HG02938 (cell line): ENCODE measurements around the gene FBXL17.
"Not testable (repeated sequence)": the region's sequence is repeated elsewhere in the genome, so short reads cannot be mapped to it uniquely, and the experiment has no call there.

Source experiments
- ATAC-seq: cut with Tn5 transposase; IDR thresholded peaks from one replicate; pipeline ENCODE4 v1.9.1; 2021; ENCODE audit warnings: mild to moderate bottlenecking, moderate library complexity; ENCODE audit not compliant: unreplicated experiment

The FBXL17 gene

DNA sequence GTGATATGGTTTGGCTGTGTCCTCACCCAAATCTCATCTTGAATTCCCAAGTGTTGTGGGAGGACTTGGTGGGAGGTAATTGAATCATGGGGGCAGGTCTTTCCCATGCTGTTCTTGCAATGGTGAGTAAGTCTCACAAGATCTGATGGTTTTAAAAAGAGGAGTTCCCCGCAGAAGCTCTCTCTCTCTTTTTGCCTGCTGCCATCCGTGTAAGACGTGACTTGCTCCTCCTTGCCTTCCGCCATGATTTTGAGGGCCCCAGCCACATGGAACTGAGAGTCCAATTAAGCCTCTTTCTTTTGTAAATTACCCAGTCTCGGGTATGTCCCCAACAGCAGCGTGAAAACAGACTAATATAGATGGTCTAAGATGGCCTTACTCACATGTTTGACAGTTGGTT is 210.1 kb downstream of the FBXL17 start:
- no peak for ATAC-seq

DNA sequence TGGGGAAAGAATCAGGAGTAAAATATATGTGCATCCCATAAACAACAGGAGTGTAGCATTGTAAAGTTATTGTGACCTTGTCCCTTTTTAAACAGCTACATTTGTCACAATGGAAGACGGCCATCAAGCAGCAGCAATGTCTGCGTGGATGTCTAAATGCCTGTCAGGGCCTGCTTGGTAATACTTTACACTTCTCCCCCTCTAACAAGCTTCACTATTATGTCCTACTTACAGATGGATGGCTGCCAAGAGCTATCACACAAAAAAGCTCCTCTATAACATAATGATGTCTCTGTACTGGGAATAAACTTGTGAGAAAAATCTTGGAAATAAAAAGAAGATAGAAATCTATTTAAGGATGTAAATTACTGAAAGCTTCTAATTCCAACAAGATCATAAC is 213.0 kb downstream of the FBXL17 start:
- no peak for ATAC-seq

DNA sequence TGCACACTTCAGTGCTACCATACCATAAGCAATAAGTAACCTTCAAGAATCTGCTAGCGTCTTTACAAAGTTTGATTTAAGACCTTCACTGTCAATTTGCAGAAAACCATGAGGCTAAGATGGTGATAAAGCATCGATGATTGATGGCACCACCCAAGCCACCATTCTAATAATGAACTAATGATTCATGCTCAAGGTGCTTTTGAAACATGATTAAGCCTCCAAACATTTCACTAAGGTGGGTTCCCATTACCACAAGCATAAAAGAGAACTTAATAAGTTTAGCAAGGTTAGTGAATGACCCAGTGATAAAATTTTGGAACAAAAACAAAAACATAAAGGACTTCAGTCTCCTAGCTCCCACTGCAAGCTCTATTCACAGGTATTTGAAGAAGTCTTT is 214.7 kb downstream of the FBXL17 start:
- no peak for ATAC-seq

DNA sequence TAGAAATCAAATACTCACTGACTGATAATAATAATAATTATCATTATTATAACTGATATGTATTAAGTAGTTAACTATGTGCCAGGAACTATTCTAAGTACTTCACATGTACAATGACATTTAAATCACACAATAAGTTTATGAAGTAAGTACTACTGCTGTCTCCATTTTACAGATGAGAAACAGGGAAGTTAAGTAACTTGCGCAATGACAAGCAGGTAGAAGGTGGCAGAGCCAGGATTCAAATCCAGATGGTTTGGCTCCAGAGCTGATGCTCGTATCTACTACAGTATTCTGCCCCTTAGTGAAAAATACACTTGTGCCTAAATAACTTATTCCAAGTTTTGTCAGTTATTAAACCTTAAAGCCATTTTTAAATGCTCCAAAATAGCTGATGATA is 217.3 kb downstream of the FBXL17 start:
- no peak for ATAC-seq

DNA sequence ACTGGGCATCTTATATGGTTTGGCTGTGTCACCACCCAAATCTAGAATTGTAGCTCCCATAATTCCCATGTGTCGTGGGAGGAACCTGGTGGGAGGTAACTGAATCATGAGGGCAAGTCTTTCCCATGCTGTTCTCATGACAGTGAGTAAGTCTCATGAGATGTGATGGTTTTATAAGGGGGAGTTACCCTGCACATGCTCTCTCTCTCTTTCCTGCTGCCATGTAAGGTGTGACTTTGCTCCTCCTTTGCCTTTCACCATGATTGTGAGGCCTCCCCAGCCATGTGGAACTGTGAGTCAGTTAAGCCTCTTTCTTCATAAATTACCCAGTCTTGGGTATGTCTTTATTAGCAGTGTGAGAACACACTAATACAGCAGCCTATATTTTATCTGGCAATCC is 229.0 kb downstream of the FBXL17 start:
- not testable (repeated sequence) for ATAC-seq

DNA sequence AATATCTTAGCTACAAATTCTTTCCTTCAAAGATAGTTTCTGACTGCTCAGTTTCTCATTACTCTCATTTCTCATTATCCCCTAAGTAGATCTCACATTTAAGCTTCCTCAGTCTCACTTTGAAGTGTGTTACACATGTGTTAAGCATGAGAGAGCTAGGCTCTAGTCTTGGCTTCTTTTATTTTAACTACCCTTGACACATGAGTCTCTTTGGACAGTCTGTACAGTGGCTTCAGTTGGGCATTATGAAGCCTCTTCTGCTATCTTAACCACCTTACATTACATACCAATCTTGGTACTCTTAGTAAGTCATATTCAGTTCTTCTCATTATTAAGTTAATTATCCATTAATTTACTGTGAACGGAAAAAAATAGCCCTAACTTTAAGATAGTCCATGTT is 232.5 kb downstream of the FBXL17 start:
- no peak for ATAC-seq

DNA sequence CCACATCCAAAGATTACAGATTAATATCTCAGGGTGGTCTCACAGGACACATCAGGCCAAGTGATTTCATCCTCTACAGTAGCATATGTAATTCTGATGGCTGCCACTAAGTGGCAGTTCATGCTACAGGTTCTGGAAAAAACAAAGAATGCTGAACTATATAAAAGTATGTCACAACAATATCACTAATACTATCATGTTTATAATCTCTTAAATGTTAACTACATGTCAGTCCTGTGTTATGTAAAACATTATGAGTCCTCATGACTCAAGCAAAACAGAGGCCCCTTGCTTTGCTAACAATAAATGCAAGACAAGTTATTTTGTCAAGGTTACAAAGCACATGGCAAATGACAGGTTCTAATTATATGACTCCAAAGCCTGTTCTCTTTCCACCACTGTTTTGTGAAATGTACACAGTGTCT is 233.2 kb downstream of the FBXL17 start:
- ATAC-seq: peak; percentile 83

DNA sequence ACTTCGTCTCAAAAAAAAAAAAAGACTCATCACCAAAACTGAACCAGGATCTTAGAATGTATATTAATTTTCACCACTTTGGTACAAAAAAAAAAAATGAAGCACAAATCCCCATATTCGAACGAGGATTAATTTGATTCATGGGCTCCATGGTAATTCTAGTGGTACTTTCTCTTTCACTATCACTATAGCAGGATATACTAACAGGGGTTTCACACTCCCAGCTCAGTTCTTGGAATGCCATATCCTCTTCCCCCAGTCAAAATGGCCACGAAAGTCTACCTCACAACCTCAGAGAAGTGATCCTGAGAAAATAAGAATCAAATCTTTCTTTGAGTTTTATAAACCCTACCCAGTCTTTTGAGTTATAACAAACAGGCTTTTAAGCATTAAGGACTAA is 235.7 kb downstream of the FBXL17 start:
- no peak for ATAC-seq

DNA sequence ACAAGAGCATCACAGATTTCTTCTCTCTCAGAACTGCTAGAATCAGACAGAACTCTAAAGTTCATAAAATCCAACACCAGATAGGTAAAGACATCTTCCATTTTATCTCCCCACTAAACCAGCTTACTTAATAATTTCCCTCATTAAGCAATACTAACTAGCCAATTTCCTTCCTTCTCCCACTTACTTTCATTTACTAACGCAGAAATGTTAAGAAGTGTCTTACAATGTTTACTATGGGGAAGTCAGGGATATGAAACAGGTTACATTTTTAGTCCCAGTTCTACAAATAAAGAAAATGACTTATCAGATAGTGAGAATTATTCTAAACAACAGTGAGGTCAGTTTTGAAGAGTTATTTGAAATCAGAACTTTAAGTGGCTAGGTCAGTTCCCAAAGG is 236.5 kb downstream of the FBXL17 start:
- no peak for ATAC-seq

DNA sequence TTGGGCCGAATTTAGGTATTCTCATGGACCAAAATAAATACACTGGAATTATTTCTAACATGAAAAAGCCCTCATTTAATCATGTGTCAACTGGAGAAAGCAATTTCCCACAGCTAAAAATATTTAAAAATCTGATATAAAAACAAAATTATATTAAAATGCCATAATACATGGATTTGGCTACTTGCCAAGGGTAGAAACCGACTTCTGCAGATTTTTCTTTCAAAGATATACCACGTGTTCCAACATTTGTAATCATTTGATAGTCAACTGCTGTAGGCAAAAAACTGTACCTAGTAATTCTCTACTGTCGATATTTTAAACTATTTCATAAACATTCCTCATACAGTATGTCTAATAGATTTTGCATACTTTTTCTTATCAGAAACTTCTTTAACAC is 237.6 kb downstream of the FBXL17 start:
- ATAC-seq: no peak

DNA sequence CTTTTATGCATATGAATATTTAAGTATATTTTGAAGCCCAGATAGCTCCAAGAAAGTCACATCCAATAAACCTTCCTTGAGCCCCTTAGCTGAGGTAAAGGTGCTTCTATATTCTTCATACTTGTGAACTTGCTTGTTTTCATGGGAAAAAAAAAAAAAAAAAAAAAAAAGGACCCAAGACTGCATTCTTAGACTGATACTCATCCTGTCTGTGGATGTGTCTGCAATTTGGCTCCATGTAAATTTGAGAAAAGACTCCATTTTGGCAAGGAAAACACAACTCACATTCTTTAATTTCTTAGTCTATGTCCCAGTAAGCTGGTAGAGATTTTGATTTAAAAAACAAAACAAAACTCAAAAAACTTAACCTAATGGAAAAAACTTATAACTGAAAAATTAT is 238.3 kb downstream of the FBXL17 start:
- ATAC-seq: no peak

DNA sequence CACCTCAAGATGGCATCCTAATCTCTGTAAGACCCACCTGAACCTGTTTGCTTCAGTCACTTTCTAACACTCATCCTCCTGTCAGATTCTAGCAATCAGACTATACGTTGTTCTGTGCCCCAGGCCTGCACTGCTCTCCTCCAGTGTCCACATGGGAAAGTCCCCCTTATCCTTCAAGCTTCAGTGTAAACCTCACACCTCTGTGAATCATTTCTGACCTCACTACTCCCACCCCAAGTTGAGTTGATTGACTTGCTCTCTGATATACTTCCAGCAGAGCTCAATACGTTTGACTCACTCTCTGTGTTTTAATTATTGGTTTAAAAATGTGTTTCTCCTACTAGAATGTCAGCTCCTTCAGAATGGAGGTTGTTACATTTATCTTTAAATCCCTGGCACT is 240.2 kb downstream of the FBXL17 start:
- no peak for ATAC-seq

DNA sequence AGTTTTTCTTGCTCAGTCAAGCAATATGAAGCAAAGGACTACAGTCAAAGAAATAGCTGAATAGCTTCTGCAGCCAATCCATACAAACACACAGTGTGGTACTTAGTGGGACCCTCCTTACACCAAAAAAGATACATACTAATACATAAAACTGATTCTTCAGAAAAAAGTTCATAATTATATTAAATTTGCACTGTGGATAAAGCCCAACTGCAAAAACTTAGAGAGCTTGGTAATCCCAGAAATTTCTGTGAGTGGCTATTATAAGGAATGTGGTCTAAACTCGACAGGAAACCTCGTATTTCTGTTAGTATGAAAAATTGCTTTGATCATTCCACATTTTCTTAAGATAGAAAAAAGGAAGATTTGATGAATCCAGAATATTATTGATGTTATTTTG is 245.4 kb downstream of the FBXL17 start:
- no peak for ATAC-seq

DNA sequence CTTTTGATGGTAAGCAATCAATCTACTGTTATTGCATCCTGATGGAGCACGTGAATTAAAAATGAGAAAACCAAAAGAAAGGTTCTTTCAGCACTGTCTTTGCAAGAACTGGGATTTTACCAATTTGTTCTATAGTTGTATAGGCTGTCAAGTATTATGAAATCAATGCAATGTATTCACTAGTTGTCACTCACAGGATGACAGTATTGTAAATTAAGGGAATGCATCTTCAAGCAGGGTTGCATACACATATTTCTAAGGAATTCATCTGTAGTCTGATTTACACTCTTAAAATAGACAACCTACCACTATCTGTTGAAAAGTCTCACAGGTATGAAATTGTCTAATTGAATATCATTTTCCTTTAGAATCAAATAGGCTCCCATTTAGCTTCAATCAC is 252.8 kb downstream of the FBXL17 start:
- ATAC-seq: no peak

DNA sequence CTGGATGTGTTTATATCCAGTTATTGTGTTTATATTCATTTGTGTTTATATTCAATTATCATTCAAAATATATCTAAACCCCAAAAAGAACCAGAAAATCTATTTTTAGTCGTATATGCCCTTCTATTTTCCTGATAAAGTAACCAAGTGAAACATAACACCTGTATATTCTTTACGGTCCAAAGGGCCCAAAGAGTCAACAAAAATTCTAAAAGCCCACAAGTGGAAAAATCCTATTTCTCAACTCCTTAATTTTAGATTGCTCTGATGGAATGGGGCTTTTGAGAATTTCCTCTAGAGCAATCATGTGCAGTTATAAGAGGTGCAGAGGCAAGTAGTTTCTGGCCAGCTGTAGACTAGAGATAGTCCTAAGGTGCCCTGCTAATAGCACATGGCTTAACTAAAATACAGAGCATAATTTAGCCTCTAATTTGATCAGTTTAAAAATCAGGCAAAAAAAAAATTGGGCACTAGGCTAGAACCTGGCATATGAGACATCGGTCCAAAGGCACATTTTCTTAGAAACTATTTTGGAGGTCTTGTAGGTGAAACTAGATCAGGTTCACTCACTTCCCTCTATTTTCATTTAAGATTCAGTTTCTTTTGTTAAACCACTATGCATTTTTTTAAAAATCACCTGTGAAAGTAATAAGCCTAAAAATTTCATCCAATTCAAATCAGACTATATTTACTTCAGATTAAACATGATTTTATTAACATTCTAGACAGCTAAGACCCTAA is 256.0 kb downstream of the FBXL17 start:
- ATAC-seq: no peak

DNA sequence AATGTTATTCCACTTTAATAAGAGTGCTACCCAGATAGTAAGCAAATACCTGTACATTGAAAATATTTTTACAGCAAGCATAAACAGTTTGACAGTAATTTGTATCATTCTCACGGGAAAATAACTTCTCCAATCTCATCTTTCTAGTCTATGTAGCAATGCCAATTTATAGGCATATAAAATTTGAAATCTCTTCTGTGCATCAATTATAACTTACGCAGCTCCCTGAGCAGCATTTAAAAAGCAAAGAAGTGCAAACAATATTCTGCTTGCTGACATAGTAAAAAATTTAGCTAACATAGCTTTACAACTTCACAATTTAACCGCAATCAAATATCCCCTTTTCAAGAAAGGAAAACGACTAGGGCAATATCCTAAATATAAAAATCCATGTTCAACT is 257.3 kb downstream of the FBXL17 start:
- ATAC-seq: no peak

DNA sequence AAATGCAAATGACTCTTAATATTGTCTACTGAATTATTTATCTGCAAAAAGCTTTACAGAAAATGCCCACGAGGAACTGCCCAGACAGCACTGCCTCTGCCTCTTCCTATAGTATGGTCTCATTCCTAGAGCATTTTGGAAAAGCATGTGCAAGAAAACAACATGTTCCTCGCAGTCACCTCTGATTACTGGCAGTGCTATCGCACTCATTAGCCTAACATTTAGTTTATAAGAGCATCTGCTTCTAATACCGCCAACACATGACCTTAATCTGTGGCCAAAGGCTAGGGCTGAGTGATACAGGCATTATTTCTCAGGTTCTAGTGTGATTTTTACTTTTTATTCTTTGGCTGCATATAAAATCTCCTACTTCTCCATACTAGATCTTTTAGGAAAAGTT is 259.2 kb downstream of the FBXL17 start:
- no peak for ATAC-seq

DNA sequence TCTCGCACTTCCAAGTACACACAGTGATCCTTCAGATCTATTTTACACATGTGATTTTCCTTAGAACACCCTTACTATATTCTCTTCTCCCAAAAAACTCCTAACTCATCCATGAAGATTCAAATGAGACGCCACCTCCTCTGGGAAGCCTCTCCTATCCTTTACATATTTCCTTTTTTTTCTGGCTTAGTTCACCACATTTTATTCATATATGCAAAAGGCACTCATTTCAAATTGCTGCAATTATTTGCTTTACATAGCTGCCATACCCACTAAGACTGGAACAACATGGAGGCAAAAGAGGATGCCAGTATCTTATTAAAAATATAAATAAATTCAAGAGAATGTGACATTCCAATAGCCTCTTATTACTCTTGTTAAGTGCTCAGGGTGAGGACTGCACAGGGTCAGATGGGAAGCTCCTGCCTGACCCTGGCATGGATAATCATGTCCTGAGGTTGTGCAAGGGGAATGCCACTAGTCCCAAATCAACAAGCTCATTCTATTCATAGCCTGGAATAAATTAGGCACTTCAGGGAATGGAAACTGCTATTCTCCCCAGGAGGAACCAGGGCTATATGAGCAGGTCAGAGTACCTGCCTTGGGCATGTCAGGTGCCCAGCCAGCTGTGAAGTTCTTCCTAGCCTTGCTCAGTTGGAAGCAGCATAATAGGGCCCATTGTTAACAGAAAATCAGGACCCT is 262.9 kb downstream of the FBXL17 start:
- ATAC-seq: no peak

DNA sequence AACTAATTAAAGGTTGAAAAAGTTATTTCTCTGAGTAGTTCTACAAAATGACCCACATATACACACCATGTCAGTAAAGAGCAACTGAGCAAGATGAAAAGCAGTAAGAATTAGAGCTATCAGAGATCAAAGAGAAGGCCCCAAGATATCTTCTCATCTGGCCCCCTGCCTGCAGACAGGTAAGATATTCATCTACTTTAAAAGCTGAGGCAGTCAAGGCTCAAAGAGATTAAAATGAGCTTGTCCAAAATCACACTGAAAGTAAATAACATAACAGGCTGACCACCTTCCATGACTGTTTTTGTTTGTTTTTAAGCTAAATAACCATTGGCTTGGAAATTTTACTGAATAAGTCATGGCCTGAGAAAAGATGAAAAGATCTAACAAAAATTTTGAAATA is 266.2 kb downstream of the FBXL17 start:
- no peak for ATAC-seq

DNA sequence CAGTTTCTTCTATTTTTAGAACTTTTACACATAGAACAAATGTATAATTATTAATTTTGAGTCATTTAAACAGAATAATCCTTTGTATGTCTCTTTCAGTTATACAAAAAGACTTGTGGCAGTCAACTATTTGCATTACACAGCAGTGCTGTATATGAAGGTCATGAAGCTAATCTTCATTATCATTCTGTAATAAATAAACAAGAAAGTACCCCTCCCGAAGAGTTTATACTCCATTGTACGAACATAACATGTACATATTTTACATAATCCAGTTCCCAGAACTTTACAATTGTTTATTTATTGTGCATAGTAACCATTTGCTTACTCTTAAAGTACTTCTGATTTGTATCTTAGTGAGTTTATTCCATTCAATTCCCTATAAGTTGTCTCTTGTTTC is 267.9 kb downstream of the FBXL17 start:
- ATAC-seq: no peak

DNA sequence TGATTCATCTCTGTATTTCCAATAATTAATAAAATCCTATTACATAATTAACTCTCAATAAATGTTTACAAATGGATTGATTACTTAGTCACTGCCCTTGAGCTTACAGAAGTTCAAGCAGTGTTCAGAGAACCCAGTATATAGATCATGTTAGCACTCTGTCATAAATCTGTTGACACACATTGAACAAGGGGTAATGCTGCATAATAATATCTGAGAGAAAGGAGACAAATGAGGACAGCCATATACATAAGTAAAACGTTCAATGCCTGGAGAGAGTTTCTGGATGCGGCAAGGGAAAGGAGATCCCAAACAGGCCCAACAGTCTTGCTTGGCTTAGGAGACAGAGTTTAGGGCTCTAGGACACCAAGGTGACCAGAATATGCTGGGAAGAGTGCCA is 270.2 kb downstream of the FBXL17 start:
- ATAC-seq: no peak

DNA sequence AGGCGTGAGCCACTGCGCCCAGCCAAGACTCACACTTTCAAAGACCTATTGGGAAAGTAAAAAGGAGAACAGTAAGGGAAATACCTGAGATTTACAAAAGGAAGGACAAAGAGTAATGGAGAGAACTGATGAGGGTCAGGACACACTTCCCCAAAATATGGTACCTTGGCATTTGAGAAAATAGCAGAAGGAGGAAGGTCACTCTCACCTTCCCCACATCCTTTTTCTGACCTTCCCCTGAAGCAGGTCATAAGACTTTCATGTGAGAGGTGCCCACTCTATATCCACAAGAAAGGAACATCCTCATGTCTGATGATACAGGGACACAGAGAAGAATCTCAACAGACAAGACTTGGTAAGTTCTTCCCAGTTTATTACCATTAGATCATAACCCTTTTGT is 272.8 kb downstream of the FBXL17 start:
- ATAC-seq: no peak

DNA sequence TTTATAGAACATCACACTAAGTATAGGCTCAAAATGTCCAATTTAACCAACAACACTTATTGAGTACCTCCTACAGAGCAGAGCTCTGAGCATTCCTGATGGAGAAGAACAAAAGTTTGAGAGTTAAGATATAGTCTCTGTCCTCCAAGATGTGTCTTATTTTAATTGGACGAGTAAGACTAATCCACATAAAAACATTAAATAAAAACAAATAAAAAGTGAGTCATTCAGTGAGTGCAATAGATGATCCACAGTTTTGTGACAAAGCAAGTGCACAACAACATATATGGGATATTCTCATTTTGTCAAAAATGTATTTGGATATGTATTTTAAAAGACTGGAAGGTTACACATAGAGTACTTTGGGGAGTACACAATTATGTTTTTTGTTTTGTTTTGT is 277.4 kb downstream of the FBXL17 start:
- ATAC-seq: no peak
